ENCODE data around the gene THBS1.
A peak's percentile ranks its signal among the peaks of the same experiment; 100 is the strongest.

The THBS1 gene

GRCh38 chr15:39554746-39555387 is 26.0 kb upstream of the THBS1 start:
- Mint-ChIP-seq H3K27ac (no peak overlapping the region), H3K4me3 (no peak overlapping the region), H3K27me3 (peaks cover 10% of the 10 kb centered on the region), H3K9me3 (no peaks in the 10 kb centered on the region), H3K36me3 (ENCODE audit: low read depth) (no peaks in the 10 kb centered on the region), H3K4me1 (ENCODE audit: low read depth) (peaks cover 7% of the 10 kb centered on the region)
- no peak for DNase-seq

GRCh38 chr15:39555885-39556284 is 25.0 kb upstream of the THBS1 start:
- H3K4me3 Mint-ChIP-seq = no peak overlapping the region
- H3K4me1 Mint-ChIP-seq (ENCODE audit: low read depth) = peaks cover 7% of the 10 kb centered on the region
- DNase-seq = no peak
- no peaks in the 10 kb centered on the region for H3K36me3 Mint-ChIP-seq (ENCODE audit: low read depth)
- peaks cover 9% of the 10 kb centered on the region for H3K27me3 Mint-ChIP-seq
- H3K27ac Mint-ChIP-seq = no peak overlapping the region
- no peaks in the 10 kb centered on the region for H3K9me3 Mint-ChIP-seq

- no peak for DNase-seq
- Mint-ChIP-seq H3K27me3 (peaks cover 6% of the 10 kb centered on the region), H3K36me3 (ENCODE audit: low read depth) (no peaks in the 10 kb centered on the region), H3K4me1 (ENCODE audit: low read depth) (peaks cover 7% of the 10 kb centered on the region), H3K4me3 (no peak overlapping the region), H3K9me3 (no peaks in the 10 kb centered on the region), H3K27ac (no peak overlapping the region)
These were observed 24.4 kb upstream of the THBS1 start for GRCh38 chr15:39556461-39556860.

- no peaks in the 10 kb centered on the region for H3K9me3 Mint-ChIP-seq
- H3K27ac Mint-ChIP-seq = no peak overlapping the region
- no peak overlapping the region for H3K4me3 Mint-ChIP-seq
- no peaks in the 10 kb centered on the region for H3K36me3 Mint-ChIP-seq (ENCODE audit: low read depth)
- DNase-seq = no peak
- H3K4me1 Mint-ChIP-seq (ENCODE audit: low read depth) = peaks cover 7% of the 10 kb centered on the region
- H3K27me3 Mint-ChIP-seq = peaks cover 6% of the 10 kb centered on the region
These were observed 22.5 kb upstream of the THBS1 start for GRCh38 chr15:39558421-39558820.

- H3K36me3 Mint-ChIP-seq (ENCODE audit: low read depth) = no peaks in the 10 kb centered on the region
- H3K9me3 Mint-ChIP-seq = no peaks in the 10 kb centered on the region
- no peak for DNase-seq
- H3K4me3 Mint-ChIP-seq = no peak overlapping the region
- peaks cover 10% of the 10 kb centered on the region for H3K27me3 Mint-ChIP-seq
- no peak overlapping the region for H3K27ac Mint-ChIP-seq
- H3K4me1 Mint-ChIP-seq (ENCODE audit: low read depth) = no peaks in the 10 kb centered on the region
These were observed 15.8 kb upstream of the THBS1 start for GRCh38 chr15:39564972-39565665.

- Mint-ChIP-seq H3K36me3 (ENCODE audit: low read depth) (no peaks in the 10 kb centered on the region), H3K9me3 (no peaks in the 10 kb centered on the region), H3K4me1 (ENCODE audit: low read depth) (no peaks in the 10 kb centered on the region), H3K27me3 (peaks cover 13% of the 10 kb centered on the region), H3K27ac (no peak overlapping the region), H3K4me3 (no peak overlapping the region)
- no peak for DNase-seq
These were observed 15.0 kb upstream of the THBS1 start for GRCh38 chr15:39565851-39566250.

GRCh38 chr15:39573287-39573686 is 7.6 kb upstream of the THBS1 start:
- Mint-ChIP-seq H3K27ac (no peak overlapping the region), H3K27me3 (peaks cover 51% of the 10 kb centered on the region), H3K4me3 (no peak overlapping the region), H3K36me3 (ENCODE audit: low read depth) (no peaks in the 10 kb centered on the region), H3K4me1 (ENCODE audit: low read depth) (no peaks in the 10 kb centered on the region), H3K9me3 (no peaks in the 10 kb centered on the region)
- no peak for DNase-seq

- Mint-ChIP-seq H3K4me1 (ENCODE audit: low read depth) (no peaks in the 10 kb centered on the region), H3K9me3 (no peaks in the 10 kb centered on the region), H3K4me3 (no peak overlapping the region), H3K27me3 (peaks cover 56% of the 10 kb centered on the region), H3K27ac (no peak overlapping the region), H3K36me3 (ENCODE audit: low read depth) (no peaks in the 10 kb centered on the region)
- DNase-seq = no peak
These were observed 7.0 kb upstream of the THBS1 start for GRCh38 chr15:39573844-39574243.

- Mint-ChIP-seq H3K4me1 (ENCODE audit: low read depth) (peaks cover 1% of the 10 kb centered on the region), H3K9me3 (no peaks in the 10 kb centered on the region), H3K27ac (no peak overlapping the region), H3K36me3 (ENCODE audit: low read depth) (no peaks in the 10 kb centered on the region), H3K4me3 (no peak overlapping the region), H3K27me3 (peaks cover 59% of the 10 kb centered on the region)
- no peak for DNase-seq
These were observed 6.5 kb upstream of the THBS1 start for GRCh38 chr15:39574427-39574826.

- H3K4me1 Mint-ChIP-seq (ENCODE audit: low read depth) = peaks cover 8% of the 10 kb centered on the region
- H3K27me3 Mint-ChIP-seq = peaks cover 66% of the 10 kb centered on the region
- H3K9me3 Mint-ChIP-seq = no peaks in the 10 kb centered on the region
- DNase-seq = no peak
- H3K36me3 Mint-ChIP-seq (ENCODE audit: low read depth) = no peaks in the 10 kb centered on the region
- no peak overlapping the region for H3K27ac Mint-ChIP-seq
- H3K4me3 Mint-ChIP-seq = no peak overlapping the region
These were observed 5.7 kb upstream of the THBS1 start for GRCh38 chr15:39575180-39575579.

GRCh38 chr15:39578851-39579486 is 1.9 kb upstream of the THBS1 start:
- no peak for DNase-seq
- no peak overlapping the region for H3K4me3 Mint-ChIP-seq
- H3K9me3 Mint-ChIP-seq = no peaks in the 10 kb centered on the region
- no peaks in the 10 kb centered on the region for H3K36me3 Mint-ChIP-seq (ENCODE audit: low read depth)
- H3K4me1 Mint-ChIP-seq (ENCODE audit: low read depth) = peaks cover 16% of the 10 kb centered on the region
- no peak overlapping the region for H3K27ac Mint-ChIP-seq
- peaks cover 76% of the 10 kb centered on the region for H3K27me3 Mint-ChIP-seq

- no peak overlapping the region for H3K27ac Mint-ChIP-seq
- no peak for DNase-seq
- no peaks in the 10 kb centered on the region for H3K9me3 Mint-ChIP-seq
- no peak overlapping the region for H3K4me3 Mint-ChIP-seq
- H3K36me3 Mint-ChIP-seq (ENCODE audit: low read depth) = no peaks in the 10 kb centered on the region
- H3K4me1 Mint-ChIP-seq (ENCODE audit: low read depth) = peaks cover 16% of the 10 kb centered on the region
- H3K27me3 Mint-ChIP-seq = peaks cover 73% of the 10 kb centered on the region
These were observed 1.3 kb upstream of the THBS1 start for GRCh38 chr15:39579487-39580116.

GRCh38 chr15:39580117-39580484 is 778 bp upstream of the THBS1 start:
- H3K27ac Mint-ChIP-seq = no peak overlapping the region
- H3K9me3 Mint-ChIP-seq = no peaks in the 10 kb centered on the region
- H3K27me3 Mint-ChIP-seq = peaks cover 70% of the 10 kb centered on the region
- H3K4me1 Mint-ChIP-seq (ENCODE audit: low read depth) = peaks cover 16% of the 10 kb centered on the region
- DNase-seq = peak; percentile 94
- H3K4me3 Mint-ChIP-seq = peak overlapping the region; percentile 65
- no peaks in the 10 kb centered on the region for H3K36me3 Mint-ChIP-seq (ENCODE audit: low read depth)

GRCh38 chr15:39581242-39581792 is 438 bp downstream of the THBS1 start:
- peak overlapping the region; percentile 47 for H3K27ac Mint-ChIP-seq
- peaks cover 16% of the 10 kb centered on the region for H3K4me1 Mint-ChIP-seq (ENCODE audit: low read depth)
- H3K4me3 Mint-ChIP-seq = peak overlapping the region; percentile 65
- no peaks in the 10 kb centered on the region for H3K36me3 Mint-ChIP-seq (ENCODE audit: low read depth)
- no peaks in the 10 kb centered on the region for H3K9me3 Mint-ChIP-seq
- DNase-seq = no peak
- H3K27me3 Mint-ChIP-seq = peaks cover 58% of the 10 kb centered on the region
